NCI-H748 (cell line): ENCODE measurements around the gene SHC2.
A peak's percentile ranks its signal among the peaks of the same experiment; 100 is the strongest.
"Not testable (repeated sequence)": the region's sequence is repeated elsewhere in the genome, so short reads cannot be mapped to it uniquely, and the experiment has no call there.

Experiments
- DNase-seq: peaks from one replicate; lab custom pipeline; 2025; ENCODE audit not compliant: unreplicated experiment; lab: John Stamatoyannopoulos, UW

SHC2 gene

GRCh38 chr19:493391-494170, 32.7 kb upstream of the SHC2 start:
- no peak for DNase-seq

- DNase-seq, result no peak
These were observed 31.3 kb upstream of the SHC2 start for GRCh38 chr19:492091-492531.

GRCh38 chr19:491146-491741, 30.4 kb upstream of the SHC2 start:
- DNase-seq, result no peak

GRCh38 chr19:489418-490196, 28.8 kb upstream of the SHC2 start:
- DNase-seq, result no peak

GRCh38 chr19:488505-489417, 27.9 kb upstream of the SHC2 start:
- peak; percentile 93 for DNase-seq

- DNase-seq, result peak; percentile 71
These were observed 24.9 kb upstream of the SHC2 start for GRCh38 chr19:485583-486236.

- DNase-seq, result peak; percentile 56
These were observed 24.2 kb upstream of the SHC2 start for GRCh38 chr19:485077-485476.

GRCh38 chr19:484494-484893, 23.7 kb upstream of the SHC2 start:
- DNase-seq, result no peak

- DNase-seq, result no peak
These were observed 22.7 kb upstream of the SHC2 start for GRCh38 chr19:483332-484072.

- no peak for DNase-seq
These were observed 21.6 kb upstream of the SHC2 start for GRCh38 chr19:482186-483041.

- DNase-seq, result not testable (repeated sequence)
These were observed 20.3 kb upstream of the SHC2 start for GRCh38 chr19:481100-481499.

GRCh38 chr19:480016-480855, 19.4 kb upstream of the SHC2 start:
- peak; percentile 31 for DNase-seq

GRCh38 chr19:478976-479375, 18.1 kb upstream of the SHC2 start:
- peak; percentile 16 for DNase-seq

- no peak for DNase-seq
These were observed 17.5 kb upstream of the SHC2 start for GRCh38 chr19:478236-478903.

GRCh38 chr19:475360-475759, 14.5 kb upstream of the SHC2 start:
- no peak for DNase-seq

GRCh38 chr19:474126-475078, 13.6 kb upstream of the SHC2 start:
- DNase-seq, result no peak
